Smooth muscle cell (in vitro differentiated cells): ENCODE data around the gene NDUFA3. TPM values are rescaled to one million over a fixed set of nuclear protein-coding genes. Genes with fewer than 3 reads are reported as not detected.

Experiments used
- DNase-seq: peaks from one replicate; lab custom pipeline; 2025; ENCODE audit not compliant: unreplicated experiment; lab: John Stamatoyannopoulos, UW
- H2AFZ ChIP-seq: fragments of 200-600 bp; sonication (generic); 2 replicates; pipeline ENCODE4 v1.6.0; 2016; ENCODE audit warnings: antibody characterized with exemption, low read depth, mild to moderate bottlenecking
- H3F3A ChIP-seq: fragments of 200-600 bp; sonication (generic); 2 replicates; pipeline ENCODE4 v1.6.0; 2017; ENCODE audit warnings: antibody characterized with exemption, low read depth
- H3K27ac ChIP-seq: fragments of 200-600 bp; sonication (generic); 2 replicates; pipeline ENCODE4 v1.5.1; 2016; ENCODE audit warnings: low read depth, mild to moderate bottlenecking
- H3K27me3 ChIP-seq: fragments of 200-600 bp; sonication (generic); 2 replicates; pipeline ENCODE4 v1.6.1; 2016; ENCODE audit warnings: low read depth, mild to moderate bottlenecking
- H3K36me3 ChIP-seq: fragments of 200-600 bp; sonication (generic); 2 replicates; pipeline ENCODE4 v1.5.1; 2016; ENCODE audit warnings: low read depth
- H3K4me1 ChIP-seq: fragments of 200-600 bp; sonication (generic); 2 replicates; pipeline ENCODE4 v1.5.1; 2016; ENCODE audit warnings: low read depth
- H3K4me2 ChIP-seq: fragments of 200-600 bp; sonication (generic); 2 replicates; pipeline ENCODE4 v1.6.0; 2016; ENCODE audit warnings: mild to moderate bottlenecking
- H3K4me3 ChIP-seq: fragments of 200-600 bp; sonication (generic); 2 replicates; pipeline ENCODE4 v1.5.1; 2016; ENCODE audit warnings: mild to moderate bottlenecking
- H3K79me2 ChIP-seq: fragments of 200-600 bp; sonication (generic); 2 replicates; pipeline ENCODE4 v1.6.0; 2016; ENCODE audit warnings: low read depth, mild to moderate bottlenecking
- H3K9ac ChIP-seq: fragments of 200-600 bp; sonication (generic); 2 replicates; pipeline ENCODE4 v1.6.0; 2016; ENCODE audit warnings: low read depth
- H3K9me3 ChIP-seq: fragments of 200-600 bp; sonication (generic); replicated peaks from 2 replicates; pipeline ENCODE4 v1.5.1; 2016; ENCODE audit warnings: low read depth
- H4K20me1 ChIP-seq: fragments of 200-600 bp; sonication (generic); 2 replicates; pipeline ENCODE4 v1.6.0; 2016; ENCODE audit warnings: low read depth
- WGBS: methylation state at CpG from one replicate; pipeline ENCODE4 v1.1.7; 2016; ENCODE audit warnings: low lambda C conversion rate; 5-methylcytosine and 5-hydroxymethylcytosine counted together
- polyA plus RNA-seq: library from polyadenylated mRNA; unstranded; fragments of >200 nt; fragmentation: Nextera tagmentation; extraction: Ambion mirVana; gene quantifications from 2 replicates; pipeline ENCODE4 v1.2.1, GENCODE V29; 2016
- total RNA-seq: library from RNA; depleted of rRNA; stranded (reverse); fragments of >200 nt; gene quantifications from 2 replicates; pipeline ENCODE4 v1.2.3, GENCODE V29; 2014
- TF ChIP-seq, protein P1 (sequence below): fragments of 200-600 bp; sonication (generic); IDR thresholded peaks from 2 replicates; pipeline ENCODE4 v1.5.1; 2017; ENCODE audit warnings: borderline replicate concordance, mild to moderate bottlenecking, antibody characterized with exemption; ENCODE audit not compliant: insufficient read depth, poor library complexity, severe bottlenecking

NDUFA3 gene
- total and polyA plus RNA-seq, 2 experiments from 2014 or later, result 29.8 to 249 TPM

GRCh38 chr19:54069470-54069869 is 33.2 kb upstream of the NDUFA3 start:
- Histone ChIP-seq H3F3A (no peaks in the 10 kb centered on the region), H3K4me1 (no peaks in the 10 kb centered on the region), H3K27me3 (no peaks in the 10 kb centered on the region), H3K4me3 (no peak overlapping the region), H2AFZ (no peak overlapping the region), H4K20me1 (no peaks in the 10 kb centered on the region), H3K79me2 (no peaks in the 10 kb centered on the region), H3K9me3 (no peaks in the 10 kb centered on the region), H3K27ac (no peak overlapping the region), H3K36me3 (no peaks in the 10 kb centered on the region), H3K4me2 (no peak overlapping the region), H3K9ac (no peak overlapping the region)
- WGBS, result 81% methylated on average over 5 of the region's 5 CpGs
- DNase-seq, result no peak
- TF ChIP-seq, protein P1, sequence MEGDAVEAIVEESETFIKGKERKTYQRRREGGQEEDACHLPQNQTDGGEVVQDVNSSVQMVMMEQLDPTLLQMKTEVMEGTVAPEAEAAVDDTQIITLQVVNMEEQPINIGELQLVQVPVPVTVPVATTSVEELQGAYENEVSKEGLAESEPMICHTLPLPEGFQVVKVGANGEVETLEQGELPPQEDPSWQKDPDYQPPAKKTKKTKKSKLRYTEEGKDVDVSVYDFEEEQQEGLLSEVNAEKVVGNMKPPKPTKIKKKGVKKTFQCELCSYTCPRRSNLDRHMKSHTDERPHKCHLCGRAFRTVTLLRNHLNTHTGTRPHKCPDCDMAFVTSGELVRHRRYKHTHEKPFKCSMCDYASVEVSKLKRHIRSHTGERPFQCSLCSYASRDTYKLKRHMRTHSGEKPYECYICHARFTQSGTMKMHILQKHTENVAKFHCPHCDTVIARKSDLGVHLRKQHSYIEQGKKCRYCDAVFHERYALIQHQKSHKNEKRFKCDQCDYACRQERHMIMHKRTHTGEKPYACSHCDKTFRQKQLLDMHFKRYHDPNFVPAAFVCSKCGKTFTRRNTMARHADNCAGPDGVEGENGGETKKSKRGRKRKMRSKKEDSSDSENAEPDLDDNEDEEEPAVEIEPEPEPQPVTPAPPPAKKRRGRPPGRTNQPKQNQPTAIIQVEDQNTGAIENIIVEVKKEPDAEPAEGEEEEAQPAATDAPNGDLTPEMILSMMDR, result no peak

GRCh38 chr19:54073829-54074228 is 28.8 kb upstream of the NDUFA3 start:
- no peaks in the 10 kb centered on the region for H3F3A ChIP-seq
- no peaks in the 10 kb centered on the region for H3K9me3 ChIP-seq
- no peaks in the 10 kb centered on the region for H3K79me2 ChIP-seq
- H3K27me3 ChIP-seq, result no peaks in the 10 kb centered on the region
- H4K20me1 ChIP-seq, result no peaks in the 10 kb centered on the region
- H3K4me2 ChIP-seq, result no peak overlapping the region
- DNase-seq, result no peak
- no peaks in the 10 kb centered on the region for H3K36me3 ChIP-seq
- H3K9ac ChIP-seq, result no peak overlapping the region
- no peak overlapping the region for H2AFZ ChIP-seq
- no peak overlapping the region for H3K27ac ChIP-seq
- TF ChIP-seq, protein P1, result no peak
- H3K4me3 ChIP-seq, result no peak overlapping the region
- no peaks in the 10 kb centered on the region for H3K4me1 ChIP-seq
- WGBS, result 93% methylated on average over 10 of the region's 10 CpGs

- no peak overlapping the region for H3K4me3 ChIP-seq
- H3K27me3 ChIP-seq, result no peaks in the 10 kb centered on the region
- no peak overlapping the region for H2AFZ ChIP-seq
- WGBS, result 90% methylated on average over 9 of the region's 9 CpGs
- H3K4me2 ChIP-seq, result no peak overlapping the region
- no peaks in the 10 kb centered on the region for H4K20me1 ChIP-seq
- DNase-seq, result no peak
- H3K27ac ChIP-seq, result no peak overlapping the region
- no peaks in the 10 kb centered on the region for H3F3A ChIP-seq
- H3K4me1 ChIP-seq, result no peaks in the 10 kb centered on the region
- H3K79me2 ChIP-seq, result no peaks in the 10 kb centered on the region
- no peak overlapping the region for H3K9ac ChIP-seq
- H3K9me3 ChIP-seq, result no peaks in the 10 kb centered on the region
- H3K36me3 ChIP-seq, result no peaks in the 10 kb centered on the region
- TF ChIP-seq, protein P1, result no peak
Observed at GRCh38 chr19:54074851-54075250, 27.8 kb upstream of the NDUFA3 start.

GRCh38 chr19:54077334-54077733 is 25.3 kb upstream of the NDUFA3 start:
- H3K27ac ChIP-seq, result no peak overlapping the region
- no peaks in the 10 kb centered on the region for H3K36me3 ChIP-seq
- no peak for DNase-seq
- no peak overlapping the region for H3K4me2 ChIP-seq
- H3K4me3 ChIP-seq, result no peak overlapping the region
- 91% methylated on average over 5 of the region's 5 CpGs for WGBS
- H4K20me1 ChIP-seq, result no peaks in the 10 kb centered on the region
- no peaks in the 10 kb centered on the region for H3K27me3 ChIP-seq
- H3K9ac ChIP-seq, result no peak overlapping the region
- TF ChIP-seq, protein P1, result no peak
- no peak overlapping the region for H2AFZ ChIP-seq
- H3F3A ChIP-seq, result no peaks in the 10 kb centered on the region
- no peaks in the 10 kb centered on the region for H3K9me3 ChIP-seq
- H3K79me2 ChIP-seq, result no peaks in the 10 kb centered on the region
- H3K4me1 ChIP-seq, result no peaks in the 10 kb centered on the region
